Activated CD8-positive, alpha-beta memory T cell treated with anti-CD3 and anti-CD28 coated beads, Interleukin-2, amount 50 U/mL, for 1 hour (primary cell): Measurements from ENCODE around the gene SKI.
"Not testable (repeated sequence)": the region's sequence is repeated elsewhere in the genome, so short reads cannot be mapped to it uniquely, and the experiment has no call there.

ENCODE experiments used
- DNase-seq: peaks from one replicate; pipeline ENCODE4 v3.0.0-alpha.2; 2020; ENCODE audit errors: extremely low read depth

SKI gene

GRCh38 chr1:2320006-2320405 lies 91.9 kb downstream of the SKI start:
- no peak for DNase-seq

- DNase-seq = no peak
Observed at GRCh38 chr1:2320760-2321667, 92.9 kb downstream of the SKI start.

- no peak for DNase-seq
Observed at GRCh38 chr1:2322065-2322571, 94.0 kb downstream of the SKI start.

- DNase-seq = no peak
Observed at GRCh38 chr1:2322581-2323211, 94.6 kb downstream of the SKI start.

- no peak for DNase-seq
Observed at GRCh38 chr1:2323451-2323974, 95.4 kb downstream of the SKI start.

- no peak for DNase-seq
Observed at GRCh38 chr1:2324553-2325366, 96.6 kb downstream of the SKI start.

GRCh38 chr1:2326524-2326923 lies 98.4 kb downstream of the SKI start:
- DNase-seq = no peak

- DNase-seq = not testable (repeated sequence)
Observed at GRCh38 chr1:2327162-2327561, 99.0 kb downstream of the SKI start.

GRCh38 chr1:2327841-2328240 lies 99.7 kb downstream of the SKI start:
- no peak for DNase-seq

- DNase-seq = no peak
Observed at GRCh38 chr1:2328676-2329455, 100.7 kb downstream of the SKI start.

- DNase-seq = no peak
Observed at GRCh38 chr1:2330035-2330434, 101.9 kb downstream of the SKI start.

GRCh38 chr1:2330519-2331199 lies 102.5 kb downstream of the SKI start:
- DNase-seq = no peak

- no peak for DNase-seq
Observed at GRCh38 chr1:2331200-2331544, 103.1 kb downstream of the SKI start.

GRCh38 chr1:2331580-2331979 lies 103.5 kb downstream of the SKI start:
- not testable (repeated sequence) for DNase-seq

GRCh38 chr1:2334366-2334765 lies 106.2 kb downstream of the SKI start:
- DNase-seq = no peak

- no peak for DNase-seq
Observed at GRCh38 chr1:2334883-2335534, 106.9 kb downstream of the SKI start.

GRCh38 chr1:2335721-2336455 lies 107.8 kb downstream of the SKI start:
- no peak for DNase-seq

GRCh38 chr1:2336499-2336898 lies 108.4 kb downstream of the SKI start:
- no peak for DNase-seq

GRCh38 chr1:2337081-2337480 lies 109.0 kb downstream of the SKI start:
- no peak for DNase-seq
